DOHH2 (cell line): ENCODE results near the gene DSTN.

ENCODE experiments used
- CTCF ChIP-seq: fragments of 200-600 bp; sonication (generic); IDR thresholded peaks from one replicate; pipeline ENCODE4 v1.5.1; 2014; ENCODE audit warnings: antibody characterized with exemption, mild to moderate bottlenecking, low read depth, low read length; ENCODE audit not compliant: poor library complexity, severe bottlenecking
- EZH2phosphoT487 ChIP-seq: fragments of 200-600 bp; sonication (generic); IDR thresholded peaks from 2 replicates; pipeline ENCODE4 v1.6.1; 2017; ENCODE audit warnings: borderline replicate concordance, mild to moderate bottlenecking, antibody characterized with exemption, low read length, moderate library complexity, mixed read lengths

GRCh38 chr20:17594443-17594842 is 24.6 kb downstream of the DSTN start:
- TF ChIP-seq CTCF (no peak), EZH2phosphoT487 (no peak)
